Astrocyte (in vitro differentiated cells and primary cell): Measurements from ENCODE around the gene VAV2. TPM values are rescaled to one million over a fixed set of nuclear protein-coding genes. Genes with fewer than 3 reads are reported as not detected.

Experiments used
- DNase-seq: peaks from one replicate; pipeline ENCODE4 v3.0.0-alpha.2; 2010; ENCODE audit warnings: low read depth
- FAIRE-seq: peaks from 2 replicates; lab custom pipeline; 2011; peaks lifted over from hg19 to GRCh38; lab: Jason Lieb, UNC
- H2AFZ ChIP-seq: 2 replicates; pipeline ENCODE4 v1.6.0; 2012; ENCODE audit warnings: low read depth, low read length, inconsistent platforms
- H3K27ac ChIP-seq: 2 replicates; pipeline ENCODE4 v1.5.1; 2011; ENCODE audit warnings: low read depth, low read length, inconsistent platforms
- H3K27me3 ChIP-seq: 2 replicates; pipeline ENCODE4 v1.6.0; 2011; ENCODE audit warnings: low read length, inconsistent platforms; ENCODE audit not compliant: insufficient read depth
- H3K36me3 ChIP-seq: 2 replicates; pipeline ENCODE4 v1.5.1; 2011; ENCODE audit warnings: low read length, inconsistent platforms; ENCODE audit not compliant: insufficient read depth
- H3K4me1 ChIP-seq: 2 replicates; pipeline ENCODE4 v1.5.1; 2011; ENCODE audit warnings: low read length, inconsistent platforms; ENCODE audit not compliant: insufficient read depth
- H3K4me2 ChIP-seq: 2 replicates; pipeline ENCODE4 v1.6.0; 2012; ENCODE audit warnings: low read length, inconsistent platforms
- H3K4me3 ChIP-seq: 2 replicates; pipeline ENCODE4 v1.5.1; 2011; ENCODE audit warnings: low read depth, mild to moderate bottlenecking, low read length, inconsistent platforms; ENCODE audit not compliant: insufficient read depth
- H3K79me2 ChIP-seq: 2 replicates; pipeline ENCODE4 v1.6.0; 2012; ENCODE audit warnings: mild to moderate bottlenecking, low read length, inconsistent platforms; ENCODE audit not compliant: insufficient read depth
- H3K9ac ChIP-seq: 2 replicates; pipeline ENCODE4 v1.6.0; 2012; ENCODE audit warnings: mild to moderate bottlenecking, low read length, inconsistent platforms
- H3K9me3 ChIP-seq: 2 replicates; pipeline ENCODE4 v1.5.1; 2012; ENCODE audit warnings: low read depth, mild to moderate bottlenecking, low read length, inconsistent platforms; ENCODE audit not compliant: insufficient read depth
- H4K20me1 ChIP-seq: 2 replicates; pipeline ENCODE4 v1.6.0; 2012; ENCODE audit warnings: low read length, inconsistent platforms; ENCODE audit not compliant: insufficient read depth
- H3K27ac Mint-ChIP-seq: one replicate; pipeline ENCODE4 v1.8.0; 2021; ENCODE audit warnings: mild to moderate bottlenecking, mixed read lengths; ENCODE audit not compliant: unreplicated experiment
- H3K27me3 Mint-ChIP-seq: one replicate; pipeline ENCODE4 v1.8.0; 2021; ENCODE audit warnings: low read depth, mixed read lengths; ENCODE audit not compliant: unreplicated experiment
- H3K36me3 Mint-ChIP-seq: one replicate; pipeline ENCODE4 v1.8.0; 2021; ENCODE audit warnings: low read depth, mixed read lengths; ENCODE audit not compliant: unreplicated experiment
- H3K4me1 Mint-ChIP-seq: one replicate; pipeline ENCODE4 v1.8.0; 2021; ENCODE audit warnings: low read depth, mixed read lengths; ENCODE audit not compliant: unreplicated experiment
- H3K4me3 Mint-ChIP-seq: one replicate; pipeline ENCODE4 v1.8.0; 2021; ENCODE audit warnings: mild to moderate bottlenecking, moderate library complexity, mixed read lengths; ENCODE audit not compliant: unreplicated experiment
- H3K9me3 Mint-ChIP-seq: one replicate; pipeline ENCODE4 v1.8.0; 2021; ENCODE audit warnings: mild to moderate bottlenecking, mixed read lengths; ENCODE audit not compliant: unreplicated experiment
- EZH2 ChIP-seq: IDR thresholded peaks from 2 replicates; pipeline ENCODE4 v1.6.1; 2012; ENCODE audit warnings: mild to moderate bottlenecking, low read length, inconsistent platforms; ENCODE audit not compliant: insufficient read depth
- total RNA-seq: library from RNA; stranded (reverse); gene quantifications from 2 replicates; pipeline ENCODE4 v1.2.1, GENCODE V29; 2021
- TF ChIP-seq, protein P1 (sequence below): IDR thresholded peaks from 2 replicates; pipeline ENCODE4 v1.5.1; 2011; ENCODE audit warnings: low read depth, mild to moderate bottlenecking, inconsistent platforms, low read length, moderate library complexity; ENCODE audit not compliant: insufficient read depth

VAV2 gene
- total RNA-seq, 1 donor from 2014 or later, result 36.5 TPM

DNA sequence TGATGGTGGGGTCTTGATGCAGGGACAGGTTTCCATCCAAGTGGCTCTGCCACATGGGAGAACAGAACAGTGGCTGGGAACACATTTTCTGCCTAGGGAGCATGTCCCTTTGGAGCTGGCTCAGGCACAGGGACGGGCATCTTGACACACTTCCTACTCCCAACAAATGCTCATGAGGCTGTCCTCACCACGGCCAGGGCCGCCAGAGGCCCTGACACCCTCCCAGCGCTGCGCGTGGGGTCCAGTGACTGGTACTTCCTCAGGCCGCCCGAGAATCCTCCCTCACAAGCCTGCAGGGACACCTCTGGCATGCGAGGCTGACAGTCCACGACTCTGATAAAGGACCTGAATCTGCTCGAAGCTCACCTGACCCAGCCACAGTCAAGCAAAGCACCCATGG lies 193.0 kb downstream of the VAV2 start:
- DNase-seq, result no peak
- H3K27ac Mint-ChIP-seq, result no peak overlapping the region

GRCh38 chr9:133798160-133798559 lies 194.0 kb downstream of the VAV2 start:
- FAIRE-seq (no peak), DNase-seq (no peak)
- Histone ChIP-seq H3K79me2 (no peaks in the 10 kb centered on the region), H3K9me3 (no peaks in the 10 kb centered on the region), H3K27me3 (no peaks in the 10 kb centered on the region), H3K27ac (no peak overlapping the region), H3K9ac (no peak overlapping the region), H3K4me1 (no peaks in the 10 kb centered on the region), H3K4me2 (no peak overlapping the region), H4K20me1 (peaks cover 43% of the 10 kb centered on the region), H2AFZ (no peak overlapping the region), H3K36me3 (no peaks in the 10 kb centered on the region), H3K4me3 (no peak overlapping the region)
- no peak overlapping the region for H3K4me3 Mint-ChIP-seq
- no peaks in the 10 kb centered on the region for H3K27me3 Mint-ChIP-seq
- H3K4me1 Mint-ChIP-seq, result peaks cover 1% of the 10 kb centered on the region
- peaks cover 2% of the 10 kb centered on the region for H3K9me3 Mint-ChIP-seq
- H3K27ac Mint-ChIP-seq, result no peak overlapping the region
- no peak for TF ChIP-seq EZH2
- TF ChIP-seq, protein P1, sequence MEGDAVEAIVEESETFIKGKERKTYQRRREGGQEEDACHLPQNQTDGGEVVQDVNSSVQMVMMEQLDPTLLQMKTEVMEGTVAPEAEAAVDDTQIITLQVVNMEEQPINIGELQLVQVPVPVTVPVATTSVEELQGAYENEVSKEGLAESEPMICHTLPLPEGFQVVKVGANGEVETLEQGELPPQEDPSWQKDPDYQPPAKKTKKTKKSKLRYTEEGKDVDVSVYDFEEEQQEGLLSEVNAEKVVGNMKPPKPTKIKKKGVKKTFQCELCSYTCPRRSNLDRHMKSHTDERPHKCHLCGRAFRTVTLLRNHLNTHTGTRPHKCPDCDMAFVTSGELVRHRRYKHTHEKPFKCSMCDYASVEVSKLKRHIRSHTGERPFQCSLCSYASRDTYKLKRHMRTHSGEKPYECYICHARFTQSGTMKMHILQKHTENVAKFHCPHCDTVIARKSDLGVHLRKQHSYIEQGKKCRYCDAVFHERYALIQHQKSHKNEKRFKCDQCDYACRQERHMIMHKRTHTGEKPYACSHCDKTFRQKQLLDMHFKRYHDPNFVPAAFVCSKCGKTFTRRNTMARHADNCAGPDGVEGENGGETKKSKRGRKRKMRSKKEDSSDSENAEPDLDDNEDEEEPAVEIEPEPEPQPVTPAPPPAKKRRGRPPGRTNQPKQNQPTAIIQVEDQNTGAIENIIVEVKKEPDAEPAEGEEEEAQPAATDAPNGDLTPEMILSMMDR, result no peak
- peaks cover 23% of the 10 kb centered on the region for H3K36me3 Mint-ChIP-seq

More for the DNA sequence above, 193.0 kb downstream of the VAV2 start:
- H3K4me1 ChIP-seq, result peaks cover 8% of the 10 kb centered on the region
- H3K9me3 ChIP-seq, result no peaks in the 10 kb centered on the region
- peaks cover 49% of the 10 kb centered on the region for H4K20me1 ChIP-seq
- no peak overlapping the region for H2AFZ ChIP-seq
- H3K79me2 ChIP-seq, result no peaks in the 10 kb centered on the region
- Mint-ChIP-seq H3K4me3 (no peak overlapping the region), H3K27me3 (no peaks in the 10 kb centered on the region), H3K4me1 (peaks cover 9% of the 10 kb centered on the region), H3K9me3 (peaks cover 2% of the 10 kb centered on the region), H3K36me3 (peaks cover 24% of the 10 kb centered on the region)
- H3K4me2 ChIP-seq, result no peak overlapping the region
- no peak overlapping the region for H3K9ac ChIP-seq
- H3K27me3 ChIP-seq, result no peaks in the 10 kb centered on the region
- H3K4me3 ChIP-seq, result no peak overlapping the region
- no peak for FAIRE-seq
- no peaks in the 10 kb centered on the region for H3K36me3 ChIP-seq
- H3K27ac ChIP-seq, result no peak overlapping the region
- TF ChIP-seq, protein P1, result no peak
- no peak for TF ChIP-seq EZH2

- Mint-ChIP-seq H3K9me3 (peaks cover 2% of the 10 kb centered on the region), H3K4me3 (no peak overlapping the region), H3K27ac (peak overlapping the region; percentile 78), H3K36me3 (peaks cover 21% of the 10 kb centered on the region), H3K4me1 (no peaks in the 10 kb centered on the region), H3K27me3 (no peaks in the 10 kb centered on the region)
- peaks cover 37% of the 10 kb centered on the region for H4K20me1 ChIP-seq
- H3K4me1 ChIP-seq, result no peaks in the 10 kb centered on the region
- H2AFZ ChIP-seq, result no peak overlapping the region
- no peaks in the 10 kb centered on the region for H3K27me3 ChIP-seq
- no peaks in the 10 kb centered on the region for H3K79me2 ChIP-seq
- H3K9me3 ChIP-seq, result no peaks in the 10 kb centered on the region
- H3K9ac ChIP-seq, result no peak overlapping the region
- FAIRE-seq, result no peak
- no peak overlapping the region for H3K4me3 ChIP-seq
- no peaks in the 10 kb centered on the region for H3K36me3 ChIP-seq
- no peak overlapping the region for H3K27ac ChIP-seq
- no peak for DNase-seq
- H3K4me2 ChIP-seq, result no peak overlapping the region
- no peak for TF ChIP-seq EZH2
- TF ChIP-seq, protein P1, result no peak
These were observed 194.6 kb downstream of the VAV2 start for GRCh38 chr9:133797406-133798105.
